HG03565 (cell line): ENCODE results near the gene SLC6A17.

Experiments used
- ATAC-seq: cut with Tn5 transposase; IDR thresholded peaks from one replicate; pipeline ENCODE4 v1.9.1; 2021; ENCODE audit warnings: mild to moderate bottlenecking, moderate library complexity; ENCODE audit not compliant: unreplicated experiment

The SLC6A17 gene

DNA sequence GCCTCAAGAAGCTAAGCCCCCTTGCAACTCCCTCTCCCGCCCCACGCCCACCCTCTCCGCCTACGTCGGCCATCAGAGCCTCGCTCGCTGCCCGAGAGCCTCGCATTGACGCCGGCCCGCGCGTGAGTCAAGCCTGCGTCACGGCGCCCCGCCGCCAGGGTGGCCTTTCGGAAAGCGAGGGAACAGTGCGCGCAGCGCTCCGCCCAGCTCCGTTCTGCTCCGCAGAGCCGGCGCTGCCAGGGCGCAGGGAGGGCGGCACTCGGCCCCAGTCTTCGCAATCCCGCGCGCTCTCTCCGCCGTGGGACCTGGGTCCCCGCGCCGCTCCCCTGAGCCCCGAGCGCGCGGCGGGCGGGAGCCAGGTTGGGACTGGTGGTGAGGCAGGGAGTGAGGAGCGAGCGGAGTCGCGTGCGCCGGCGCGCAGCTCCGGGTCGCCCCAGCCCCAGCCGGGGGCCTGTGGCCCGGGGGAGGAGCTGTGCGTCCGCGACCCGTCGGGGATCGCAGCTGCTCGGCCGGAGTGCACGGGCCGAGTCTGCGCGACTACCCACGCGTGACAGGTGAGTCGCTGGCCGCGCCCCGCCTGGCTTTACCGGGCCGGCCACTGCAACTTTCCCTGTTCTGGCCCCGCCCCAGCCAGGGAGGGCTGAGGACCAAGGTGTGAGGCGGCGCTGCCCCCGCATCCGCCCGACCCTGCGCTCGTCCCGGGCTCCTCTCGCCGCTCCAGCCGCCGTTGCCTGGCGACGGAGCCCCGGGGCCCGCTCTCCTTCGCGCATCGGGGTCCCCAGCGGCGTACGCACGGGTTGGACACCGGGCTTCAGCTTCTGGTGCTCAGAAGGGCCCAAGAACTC lies at the start of gene SLC6A17:
TSS of gene SLC6A17 (plus strand) at position 165 of the 845 bp plus-strand sequence. CDS start 16,436 bp downstream, outside the sequence.
- ATAC-seq = no peak

- no peak for ATAC-seq
These were observed 48.2 kb upstream of the SLC6A17 start for GRCh38 chr1:110102081-110102480.

GRCh38 chr1:110106013-110106941 lies 44.0 kb upstream of the SLC6A17 start:
- ATAC-seq = no peak

DNA sequence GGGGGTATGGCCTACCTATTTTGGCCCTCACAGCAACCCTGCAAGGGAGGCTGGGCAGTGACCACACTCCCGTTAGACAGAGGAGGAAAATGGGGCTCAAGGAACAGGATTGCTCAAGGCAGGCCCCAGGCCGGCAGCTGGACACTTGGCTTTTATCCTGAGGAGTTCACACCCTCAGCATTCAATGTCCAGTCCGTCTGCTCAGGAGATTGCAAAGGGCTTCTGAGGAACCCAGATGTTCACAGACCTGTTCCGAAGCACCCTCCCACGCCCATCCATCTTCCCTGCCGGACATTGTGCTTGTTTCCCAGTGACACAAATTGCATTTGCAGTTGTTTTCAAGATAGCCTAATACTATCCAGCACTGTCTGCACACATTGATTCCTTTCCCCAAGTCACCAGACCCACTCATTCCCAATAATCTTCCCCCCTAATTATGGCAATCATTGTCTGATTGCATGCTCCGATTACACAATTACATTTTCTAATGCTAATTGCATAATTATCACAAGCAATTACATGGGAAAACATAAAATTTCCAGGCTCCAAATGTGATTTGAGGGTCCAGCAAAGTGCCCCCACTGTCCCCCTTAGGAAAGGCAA lies 42.3 kb upstream of the SLC6A17 start:
- no peak for ATAC-seq

DNA sequence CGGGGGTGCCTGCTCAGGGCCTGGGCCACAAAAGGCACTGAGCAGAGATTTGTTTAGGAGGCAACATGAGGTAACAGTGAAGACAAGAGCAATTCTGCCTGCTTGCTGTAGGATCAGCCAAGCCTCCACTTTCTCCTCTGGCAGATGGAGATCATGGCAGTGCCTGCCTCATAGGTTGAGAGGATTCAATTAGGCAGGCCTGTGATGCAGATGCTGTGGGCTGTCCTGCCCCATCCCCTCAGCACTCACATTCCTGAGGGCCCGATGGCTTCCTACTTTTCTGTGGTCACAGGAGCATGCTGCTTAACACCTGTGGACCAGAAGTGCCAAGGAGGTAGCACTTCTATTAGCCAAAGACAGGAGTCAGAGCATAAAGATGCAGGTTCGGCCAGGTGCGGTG lies 39.2 kb upstream of the SLC6A17 start:
- ATAC-seq = no peak

- ATAC-seq = no peak
These were observed 38.2 kb upstream of the SLC6A17 start, which contains the start of gene UBL4B for GRCh38 chr1:110112143-110112542. Gene UBL4B (plus strand): TSS chr1:110112443. CDS start chr1:110112535, 92 bp downstream.

DNA sequence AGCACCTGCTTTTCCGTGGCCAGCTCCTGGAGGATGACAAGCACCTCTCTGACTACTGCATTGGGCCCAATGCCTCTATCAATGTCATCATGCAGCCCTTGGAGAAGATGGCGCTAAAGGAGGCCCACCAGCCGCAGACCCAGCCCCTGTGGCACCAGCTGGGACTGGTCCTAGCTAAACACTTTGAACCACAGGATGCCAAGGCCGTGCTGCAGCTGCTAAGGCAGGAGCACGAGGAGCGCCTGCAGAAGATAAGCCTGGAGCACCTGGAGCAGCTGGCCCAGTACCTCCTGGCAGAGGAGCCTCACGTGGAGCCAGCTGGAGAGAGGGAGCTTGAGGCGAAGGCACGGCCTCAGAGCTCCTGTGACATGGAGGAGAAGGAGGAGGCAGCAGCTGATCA lies 37.6 kb upstream of the SLC6A17 start:
- ATAC-seq = no peak

DNA sequence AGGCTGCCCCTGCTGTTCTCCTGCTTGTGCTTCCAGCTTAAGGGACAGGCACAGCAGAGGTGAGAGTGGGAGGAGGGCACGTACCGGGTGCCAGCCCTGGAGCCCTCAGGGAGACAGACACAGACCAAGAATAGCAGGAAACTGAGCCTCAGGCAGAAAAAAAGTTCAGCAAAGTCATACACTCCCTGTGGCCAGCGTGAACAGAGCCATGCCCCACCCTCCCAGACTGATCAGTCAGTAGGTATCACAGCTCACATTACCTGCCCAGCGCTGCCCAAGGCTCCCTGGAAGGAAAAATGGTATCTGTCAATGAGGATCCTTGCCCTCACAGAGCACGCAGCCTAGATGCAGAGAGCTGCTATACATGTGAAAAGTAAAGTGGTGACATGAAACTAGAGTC lies 36.7 kb upstream of the SLC6A17 start:
- ATAC-seq = no peak

- ATAC-seq = no peak
These were observed 36.1 kb upstream of the SLC6A17 start for GRCh38 chr1:110114173-110114572.

- ATAC-seq = no peak
These were observed 35.5 kb upstream of the SLC6A17 start for GRCh38 chr1:110114784-110115183.

DNA sequence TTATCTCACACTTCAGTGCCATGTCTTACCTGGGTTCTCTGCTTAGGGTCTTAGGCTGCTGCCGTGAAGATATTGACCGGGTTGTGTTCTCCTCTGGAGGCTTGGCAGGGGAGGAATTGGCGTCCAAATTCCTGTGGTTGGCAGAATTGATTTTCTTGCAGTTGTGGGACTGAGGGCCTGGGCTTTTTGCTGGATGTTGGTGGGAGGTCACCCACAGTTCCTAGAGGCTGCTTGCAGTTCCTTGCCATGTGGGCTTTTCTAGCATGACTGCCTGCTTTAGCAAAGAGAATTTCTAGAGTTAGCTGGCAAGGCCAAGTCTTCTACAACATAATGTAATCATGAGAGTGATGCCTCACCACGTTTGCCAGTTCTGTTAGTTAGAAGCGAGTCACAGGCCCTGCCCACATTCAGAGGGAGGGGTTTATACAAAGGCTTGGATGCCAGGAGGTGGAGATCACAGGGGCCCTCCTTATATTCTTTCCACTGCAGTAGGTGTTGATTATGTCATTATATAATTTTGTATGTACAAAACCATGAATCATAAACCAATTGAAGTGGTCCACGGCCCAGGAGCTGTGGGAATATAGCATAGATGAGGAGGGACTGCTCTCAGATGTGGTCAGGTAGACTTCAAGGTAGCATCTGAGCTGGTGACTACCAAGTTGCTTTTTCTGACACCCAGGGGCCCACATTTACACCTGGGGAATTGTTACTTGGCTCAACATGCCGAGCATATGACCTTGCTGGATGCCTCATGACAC lies 31.5 kb upstream of the SLC6A17 start:
- no peak for ATAC-seq

DNA sequence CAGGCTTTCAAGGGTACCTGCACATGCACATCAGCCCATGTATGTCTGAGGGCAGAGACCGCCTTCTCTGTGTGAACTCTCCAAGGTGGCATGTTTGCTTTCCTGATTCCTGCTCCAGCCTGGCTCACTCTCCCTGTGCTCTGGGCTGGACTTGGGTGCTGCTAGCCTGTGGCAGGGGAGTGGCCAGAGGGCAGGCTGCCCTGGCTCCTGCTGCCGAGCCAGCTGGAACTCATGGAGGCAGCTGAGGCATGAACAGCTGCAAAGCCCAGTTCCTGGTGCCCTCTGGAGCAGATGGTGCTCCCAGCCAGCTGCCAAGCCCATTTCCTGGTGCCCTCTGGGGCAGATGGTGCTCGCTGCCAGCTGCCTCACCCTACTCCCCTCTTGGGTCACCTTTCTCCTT lies 30.5 kb upstream of the SLC6A17 start:
- ATAC-seq = no peak

GRCh38 chr1:110120960-110121561 lies 29.2 kb upstream of the SLC6A17 start:
- no peak for ATAC-seq

GRCh38 chr1:110123224-110123623 lies 27.1 kb upstream of the SLC6A17 start:
- ATAC-seq = no peak

GRCh38 chr1:110125810-110126209 lies 24.5 kb upstream of the SLC6A17 start:
- no peak for ATAC-seq

- ATAC-seq = no peak
These were observed 20.1 kb upstream of the SLC6A17 start for GRCh38 chr1:110130113-110130591.

DNA sequence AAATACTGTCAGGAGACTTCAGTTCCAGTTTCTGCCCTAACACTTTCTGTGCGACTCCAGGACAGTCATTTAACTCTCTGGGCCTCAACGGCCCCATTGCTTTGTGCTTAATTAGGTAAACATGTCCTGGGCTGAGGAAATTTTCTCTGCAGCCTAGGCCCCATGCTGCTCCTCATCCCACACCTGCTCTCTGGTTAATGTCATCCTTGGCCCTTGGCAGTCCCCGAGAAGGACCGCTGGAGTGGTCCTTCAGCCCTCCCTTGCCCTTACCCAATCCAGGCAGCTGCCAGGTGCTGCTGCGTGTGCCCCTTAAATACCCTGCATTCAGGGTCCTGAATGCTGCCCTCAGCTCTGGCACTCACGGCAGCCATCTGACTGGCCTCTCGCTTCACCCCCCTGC lies 19.3 kb upstream of the SLC6A17 start:
- ATAC-seq = no peak

GRCh38 chr1:110132682-110133081 lies 17.6 kb upstream of the SLC6A17 start:
- no peak for ATAC-seq

- no peak for ATAC-seq
These were observed 16.9 kb upstream of the SLC6A17 start for GRCh38 chr1:110133436-110133835.

DNA sequence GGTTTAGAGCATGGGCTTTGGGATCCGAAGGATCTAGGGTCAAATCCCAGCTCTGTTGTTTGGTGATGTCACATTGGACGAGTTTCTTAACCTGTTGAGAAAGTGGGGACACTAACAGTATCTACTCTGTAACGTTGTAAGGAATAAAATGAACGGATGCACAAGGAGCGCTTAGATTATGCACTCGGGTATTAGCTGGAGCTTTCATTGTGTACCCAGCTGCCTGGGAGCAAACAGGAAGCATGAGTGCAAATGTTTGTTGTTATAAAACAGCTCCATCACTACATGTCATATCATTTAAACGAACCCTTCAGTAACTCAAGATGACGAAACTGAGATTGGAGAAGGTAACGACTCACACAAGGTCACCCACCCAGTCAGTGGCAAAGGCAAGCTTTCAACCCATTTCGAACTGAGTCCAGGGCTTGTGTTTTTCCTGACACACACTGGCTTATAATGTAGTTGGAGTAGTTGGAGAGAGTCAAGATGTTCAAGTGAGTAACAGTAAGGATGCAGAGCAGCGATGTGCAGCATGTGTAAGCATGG lies 16.2 kb upstream of the SLC6A17 start:
- ATAC-seq = no peak
